IMR-90 (cell line): Measurements from ENCODE around the gene ISLR2. TPM values are rescaled to one million over a fixed set of nuclear protein-coding genes. Genes with fewer than 3 reads are reported as not detected.

ENCODE experiments used
- ATAC-seq: fragments of 200-7000 bp; cut with Tn5 transposase; 2 replicates; pipeline ENCODE4 v1.9.1; 2020; ENCODE audit warnings: low read depth, mild to moderate bottlenecking, moderate library complexity
- BruUV-seq: library from RNA; stranded (reverse); fragments of 400-500 nt; replicated peaks from 2 replicates; lab custom pipeline; 2021; lab: Mats Ljungman, UMichigan
- CTCF ChIA-PET: fragments of 300-600 bp; formaldehyde crosslinking; extraction: SDS; loops from one replicate; lab custom pipeline; 2021; ENCODE audit warnings: antibody characterized with exemption; lab: Yijun Ruan, JAX
- POLR2A ChIA-PET: fragments of 300-600 bp; sonication (Branson Sonifier 250); formaldehyde crosslinking; loops from one replicate; lab custom pipeline; 2022; ENCODE audit warnings: antibody characterized with exemption; ENCODE audit not compliant: unreplicated experiment; lab: Charles Lee
- DNase-seq: peaks from one replicate; pipeline ENCODE4 v3.0.0; 2013
- H2AFZ ChIP-seq: replicated peaks from 2 replicates; pipeline ENCODE3; 2013; ENCODE audit warnings: low read length, mild to moderate bottlenecking; ENCODE audit not compliant: poor library complexity
- H2AK5ac ChIP-seq: 2 replicates; pipeline ENCODE4 v1.6.1; 2013; ENCODE audit warnings: low read depth, low read length, inconsistent platforms
- H2AK9ac ChIP-seq: replicated peaks from 2 replicates; pipeline ENCODE3; 2013; ENCODE audit warnings: mild to moderate bottlenecking, low read depth, low read length, moderate library complexity; ENCODE audit not compliant: poor library complexity
- H2BK120ac ChIP-seq: 2 replicates; pipeline ENCODE4 v1.6.1; 2013; ENCODE audit warnings: low read depth, low read length, inconsistent platforms
- H2BK15ac ChIP-seq: 3 replicates; pipeline ENCODE4 v1.6.1; 2013; ENCODE audit warnings: low read depth, low read length, inconsistent platforms
- H2BK20ac ChIP-seq: 2 replicates; pipeline ENCODE4 v1.6.1; 2013; ENCODE audit warnings: low read depth, mild to moderate bottlenecking, inconsistent platforms, low read length, moderate library complexity
- H2BK5ac ChIP-seq: 2 replicates; pipeline ENCODE4 v1.6.1; 2013; ENCODE audit warnings: mild to moderate bottlenecking, low read depth, low read length, inconsistent platforms; ENCODE audit not compliant: poor library complexity, severe bottlenecking
- H3K14ac ChIP-seq: replicated peaks from 2 replicates; pipeline ENCODE4 v1.6.1; 2013; ENCODE audit warnings: low read depth, low read length, inconsistent platforms
- H3K18ac ChIP-seq: 2 replicates; pipeline ENCODE4 v1.6.1; 2013; ENCODE audit warnings: low read depth, low read length, control low read depth
- H3K23ac ChIP-seq: 2 replicates; pipeline ENCODE4 v1.6.1; 2013; ENCODE audit warnings: low read depth, low read length, inconsistent platforms
- H3K27ac ChIP-seq: 2 replicates; pipeline ENCODE4 v1.5.1; 2013; ENCODE audit warnings: mild to moderate bottlenecking, control low read depth, low read length; ENCODE audit not compliant: insufficient read depth
- H3K27me3 ChIP-seq: 2 replicates; pipeline ENCODE4 v1.6.1; 2013; ENCODE audit warnings: low read length; ENCODE audit not compliant: control insufficient read depth, insufficient read depth
- H3K36me3 ChIP-seq: 2 replicates; pipeline ENCODE4 v1.6.1; 2013; ENCODE audit warnings: low read length, mixed read lengths; ENCODE audit not compliant: control insufficient read depth, insufficient read depth
- H3K4ac ChIP-seq: 2 replicates; pipeline ENCODE4 v1.6.1; 2013; ENCODE audit warnings: low read depth, low read length, inconsistent platforms
- H3K4me1 ChIP-seq: 2 replicates; pipeline ENCODE4 v1.6.1; 2013; ENCODE audit warnings: low read length, mixed read lengths; ENCODE audit not compliant: control insufficient read depth, insufficient read depth
- H3K4me2 ChIP-seq: 2 replicates; pipeline ENCODE4 v1.6.1; 2013; ENCODE audit warnings: low read depth, mild to moderate bottlenecking, control low read depth, low read length, moderate library complexity
- H3K4me3 ChIP-seq: 2 replicates; pipeline ENCODE4 v1.5.1; 2013; ENCODE audit warnings: low read depth, mild to moderate bottlenecking, control low read depth, low read length, moderate library complexity; ENCODE audit not compliant: insufficient read depth
- H3K56ac ChIP-seq: 2 replicates; pipeline ENCODE4 v1.6.1; 2013; ENCODE audit warnings: low read length, inconsistent platforms; ENCODE audit not compliant: insufficient read depth; ENCODE audit errors: extremely low read depth
- H3K79me1 ChIP-seq, 2 experiments: 2 replicates each; pipeline ENCODE4 v1.6.1; 2013; ENCODE audit warnings: low read length in 2 of 2, inconsistent platforms in 1 of 2, low read depth in 1 of 2
- H3K9ac ChIP-seq: 2 replicates; pipeline ENCODE4 v1.6.1; 2013; ENCODE audit warnings: low read depth, low read length, control low read depth
- H3K9me1 ChIP-seq: 2 replicates; pipeline ENCODE4 v1.6.1; 2013; ENCODE audit warnings: low read length, inconsistent platforms; ENCODE audit not compliant: insufficient read depth
- H3K9me3 ChIP-seq: 2 replicates; pipeline ENCODE4 v1.6.1; 2013; ENCODE audit warnings: low read length; ENCODE audit not compliant: control insufficient read depth, insufficient read depth
- H4K20me1 ChIP-seq: 2 replicates; pipeline ENCODE4 v1.6.1; 2013; ENCODE audit warnings: low read length, inconsistent platforms; ENCODE audit not compliant: insufficient read depth
- H4K5ac ChIP-seq: 2 replicates; pipeline ENCODE4 v1.6.1; 2013; ENCODE audit warnings: mild to moderate bottlenecking, low read depth, low read length, control low read depth
- H4K8ac ChIP-seq, 2 experiments: 2 replicates each; pipeline ENCODE4 v1.6.1; 2013; ENCODE audit warnings: low read depth in 2 of 2, low read length in 2 of 2, control low read depth in 1 of 2, inconsistent platforms in 1 of 2
- H4K91ac ChIP-seq: 2 replicates; pipeline ENCODE4 v1.6.1; 2013; ENCODE audit warnings: low read depth, low read length, inconsistent platforms; ENCODE audit not compliant: insufficient read depth
- BHLHE40 ChIP-seq: fragments of 150-350 bp; IDR thresholded peaks from 2 replicates; pipeline ENCODE4 v1.6.1; 2016; ENCODE audit warnings: mild to moderate bottlenecking, low read depth, low read length
- CTCF ChIP-seq: conservative IDR thresholded peaks from 2 replicates; pipeline ENCODE4 v1.5.1; 2012; ENCODE audit warnings: mild to moderate bottlenecking, low read depth, low read length, improper control_type of control experiment
- MXI1 ChIP-seq: IDR thresholded peaks from 2 replicates; pipeline ENCODE4 v1.6.1; 2012; ENCODE audit warnings: low read depth, mild to moderate bottlenecking, low read length, moderate library complexity, borderline replicate concordance
- RCOR1 ChIP-seq: IDR thresholded peaks from 2 replicates; pipeline ENCODE4 v1.6.1; 2012; ENCODE audit warnings: mild to moderate bottlenecking, low read length, improper control_type of control experiment; ENCODE audit not compliant: insufficient replicate concordance
- WGBS, 2 experiments: methylation state at CpG; one replicate each; pipeline versions ENCODE4 v1.1.5 to v1.1.7; 2013; ENCODE audit warnings: missing lambda C conversion rate in 2 of 2; ENCODE audit not compliant: insufficient read length in 1 of 2; ENCODE audit errors: extremely low coverage in 2 of 2; 5-methylcytosine and 5-hydroxymethylcytosine counted together
- dilution Hi-C: fragments of 300-500 bp; cut with HindIII; formaldehyde crosslinking; loops from one replicate; pipeline ENCODE4 v1.14.3; 2018; ENCODE audit warnings: low sequenced_read_pairs; ENCODE audit not compliant: unreplicated experiment
- in situ Hi-C: fragments of 300-500 bp; cut with MboI; formaldehyde crosslinking; loops from 3 replicates; pipeline ENCODE4 v1.14.3; 2019; ENCODE audit warnings: low sequenced_read_pairs, inconsistent platforms, mixed read lengths
- intact Hi-C: fragments of 100-400 bp; cut with micrococcal nuclease; formaldehyde crosslinking; loops from 2 replicates; pipeline ENCODE4 v1.10.0; 2022
- polyA plus RNA-seq, 3 experiments: library from polyadenylated mRNA; depleted of rRNA; stranded (reverse); fragments of >200 nt; gene quantifications; 2 replicates each; pipeline ENCODE4 v1.2.3, GENCODE V29; 2012; ENCODE audit warnings: low replicate concordance in 1 of 3
- total RNA-seq: library from RNA; depleted of rRNA; stranded (reverse); fragments of >200 nt; gene quantifications from 2 replicates; pipeline ENCODE4 v1.2.3, GENCODE V29; 2012

ISLR2 gene
- total and polyA plus RNA-seq, 2 of the 4 experiments (the other 2 are of a cell fraction) = not detected

- Histone ChIP-seq H3K9ac (no peak overlapping the region), H4K8ac (no peak overlapping the region), H3K27me3 (peaks cover 32% of the 10 kb centered on the region), H4K20me1 (no peaks in the 10 kb centered on the region; the same call in 1 of the 2 replicates), H3K9me1 (no peaks in the 10 kb centered on the region; the same call in 1 of the 2 replicates), H4K91ac (no peak overlapping the region), H2BK120ac (no peak overlapping the region), H2BK15ac (no peak overlapping the region), H3K27ac (no peak overlapping the region), H3K4me2 (no peak overlapping the region), H3K18ac (no peak overlapping the region), H3K4ac (no peak overlapping the region), H3K23ac (no peak overlapping the region), H3K4me1 (peaks cover 11% of the 10 kb centered on the region), H2AK9ac (no peak overlapping the region), H2BK5ac (no peak overlapping the region), H3K36me3 (no peaks in the 10 kb centered on the region), H3K14ac (no peak overlapping the region), H3K79me1 (no peaks in the 10 kb centered on the region), H2AK5ac (no peak overlapping the region), H2BK20ac (no peak overlapping the region), H3K9me3 (no peaks in the 10 kb centered on the region), H3K56ac (no peak overlapping the region), H2AFZ (peak overlapping the region; percentile 33), H4K5ac (no peak overlapping the region), H3K4me3 (no peak overlapping the region)
- DNase-seq (no peak), ATAC-seq (no peak)
- intact Hi-C loops = no loop called here
- ChIA-PET CTCF (no interaction called here), POLR2A (no interaction called here)
- BruUV-seq = no TSS peak
- in situ Hi-C loops = no loop called here
- no peak for TF ChIP-seq CTCF
- TF ChIP-seq RCOR1 = no peak
- TF ChIP-seq BHLHE40 = no peak
- no peak for TF ChIP-seq MXI1
- WGBS, 2 experiments = no CpG with 5 or more reads among the region's 7 CpGs
- dilution Hi-C loops = no loop called here
Measured at GRCh38 chr15:74170875-74171578, 40.6 kb downstream of the ISLR2 start.
